Kidney epithelial cell (primary cell): Measurements from ENCODE around the gene BTN2A1. TPM values are rescaled to one million over a fixed set of nuclear protein-coding genes. Genes with fewer than 3 reads are reported as not detected.

Experiments
- DNase-seq: peaks from one replicate; pipeline ENCODE4 v3.0.0-alpha.2; 2010; ENCODE audit warnings: low read depth
- H3K27me3 ChIP-seq: 2 replicates; pipeline ENCODE4 v1.6.0; 2011; ENCODE audit warnings: low read length; ENCODE audit not compliant: control insufficient read depth, insufficient read depth
- H3K36me3 ChIP-seq: 2 replicates; pipeline ENCODE4 v1.5.1; 2011; ENCODE audit warnings: low read length; ENCODE audit not compliant: control insufficient read depth, insufficient read depth
- H3K4me3 ChIP-seq: 2 replicates; pipeline ENCODE4 v1.5.1; 2011; ENCODE audit warnings: low read depth, mild to moderate bottlenecking, control low read depth, low read length
- CTCF ChIP-seq: IDR thresholded peaks from 2 replicates; pipeline ENCODE4 v1.5.1; 2011; ENCODE audit warnings: mild to moderate bottlenecking, moderate library complexity, low read length, control low read depth, inconsistent platforms; ENCODE audit not compliant: insufficient read depth, poor library complexity, severe bottlenecking
- total RNA-seq: library from RNA; depleted of rRNA; stranded (reverse); fragments of >200 nt; gene quantifications from 2 replicates; pipeline ENCODE4 v1.2.3, GENCODE V29; 2015

BTN2A1 gene
- total RNA-seq, 1 donor from 2014 or later, result 17.5 TPM

GRCh38 chr6:26478985-26479278, 21.2 kb downstream of the BTN2A1 start:
- no peak for TF ChIP-seq CTCF
- no peaks in the 10 kb centered on the region for H3K36me3 ChIP-seq
- H3K27me3 ChIP-seq, result no peaks in the 10 kb centered on the region
- no peak overlapping the region for H3K4me3 ChIP-seq
- no peak for DNase-seq

GRCh38 chr6:26482338-26482737, 24.6 kb downstream of the BTN2A1 start:
- no peak for DNase-seq

GRCh38 chr6:26483727-26484126, 26.0 kb downstream of the BTN2A1 start:
- DNase-seq, result no peak
- no peaks in the 10 kb centered on the region for H3K27me3 ChIP-seq
- H3K36me3 ChIP-seq, result no peaks in the 10 kb centered on the region
- H3K4me3 ChIP-seq, result no peak overlapping the region
- no peak for TF ChIP-seq CTCF

More at GRCh38 chr6:26482338-26482737, 24.6 kb downstream of the BTN2A1 start:
- no peaks in the 10 kb centered on the region for H3K27me3 ChIP-seq
- H3K4me3 ChIP-seq, result no peak overlapping the region
- no peaks in the 10 kb centered on the region for H3K36me3 ChIP-seq
- TF ChIP-seq CTCF, result no peak

- Histone ChIP-seq H3K27me3 (no peaks in the 10 kb centered on the region), H3K4me3 (no peak overlapping the region), H3K36me3 (no peaks in the 10 kb centered on the region)
- no peak for DNase-seq
- no peak for TF ChIP-seq CTCF
Measured at GRCh38 chr6:26484161-26484560, 26.4 kb downstream of the BTN2A1 start.

- no peaks in the 10 kb centered on the region for H3K27me3 ChIP-seq
- H3K36me3 ChIP-seq, result no peaks in the 10 kb centered on the region
- DNase-seq, result no peak
- no peak for TF ChIP-seq CTCF
- H3K4me3 ChIP-seq, result no peak overlapping the region
Measured at GRCh38 chr6:26485112-26485780, 27.5 kb downstream of the BTN2A1 start.

GRCh38 chr6:26486358-26486757, 28.6 kb downstream of the BTN2A1 start:
- Histone ChIP-seq H3K27me3 (no peaks in the 10 kb centered on the region), H3K4me3 (no peak overlapping the region), H3K36me3 (no peaks in the 10 kb centered on the region)
- DNase-seq, result no peak
- TF ChIP-seq CTCF, result no peak
